Natural killer cell treated with Interleukin-12 subunit alpha and Interleukin-12 subunit beta and Interleukin-15 and Interleukin-18, amount 100 ng/mL, for 72 hours (primary cell): ENCODE results near the gene CNGA2. TPM values are rescaled to one million over a fixed set of nuclear protein-coding genes. Genes with fewer than 3 reads are reported as not detected.

Experiments
- ATAC-seq, 2 donors: fragments of 150-1000 bp; cut with Tn5 transposase in 1 of 2; sonication (Bioruptor Pico), chemical (Tn5 transposase) in 1 of 2; 2 replicates each; pipeline ENCODE4 v1.10.0; 2021
- DNase-seq: peaks from one replicate; pipeline ENCODE4 v3.0.0; 2022; ENCODE audit warnings: low spot score
- H3K27ac Mint-ChIP-seq, 2 donors: 1 replicate in 1 of 2; 2 replicates in 1 of 2; pipeline ENCODE4 v1.8.0; 2022; ENCODE audit warnings: mixed read lengths in 2 of 2, mild to moderate bottlenecking in 1 of 2, moderate library complexity in 1 of 2
- H3K27me3 Mint-ChIP-seq, 2 donors: 1 replicate in 1 of 2; 2 replicates in 1 of 2; pipeline ENCODE4 v1.8.0; 2022; ENCODE audit warnings: mixed read lengths in 2 of 2
- H3K36me3 Mint-ChIP-seq: one replicate; pipeline ENCODE4 v1.8.0; 2022; ENCODE audit warnings: mixed read lengths
- H3K4me1 Mint-ChIP-seq, 2 donors: 1 replicate in 1 of 2; 2 replicates in 1 of 2; pipeline ENCODE4 v1.8.0; 2022; ENCODE audit warnings: low read depth in 2 of 2, mixed read lengths in 2 of 2, mild to moderate bottlenecking in 1 of 2
- H3K4me3 Mint-ChIP-seq: one replicate; pipeline ENCODE4 v1.8.0; 2022; ENCODE audit warnings: mixed read lengths
- H3K9me3 Mint-ChIP-seq: 2 replicates; pipeline ENCODE4 v1.8.0; 2022; ENCODE audit warnings: mixed read lengths
- total RNA-seq, 2 donors: library from RNA; stranded (reverse); gene quantifications; one replicate each; pipeline ENCODE4 v1.2.3, GENCODE V29; 2022

CNGA2 gene
- total RNA-seq, 2 donors from 2014 or later: not detected

DNA sequence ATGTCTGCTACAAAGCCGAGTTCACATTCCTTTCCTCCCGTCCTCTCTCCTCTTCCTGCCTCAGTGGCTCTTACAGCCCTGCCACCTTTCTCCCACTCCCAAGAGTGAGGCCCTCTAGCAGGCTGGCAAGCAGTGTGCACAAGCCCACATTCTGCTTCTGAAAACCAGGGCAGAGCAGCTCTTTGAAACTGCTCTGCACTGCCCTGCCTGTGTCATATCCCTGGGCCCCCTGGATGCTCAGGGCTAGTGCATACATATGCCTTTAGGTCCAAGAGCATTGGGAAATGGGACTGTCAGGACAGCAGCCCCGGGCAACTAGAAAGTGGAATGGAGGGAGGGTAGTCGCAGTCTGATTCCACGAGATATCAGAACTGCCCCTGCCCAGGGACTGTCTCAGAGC is 42.4 kb downstream of the CNGA2 start:
- H3K27me3 Mint-ChIP-seq: peaks cover 0 to 15% of the 10 kb centered on the region in 2 donors
- no peak overlapping the region for H3K4me3 Mint-ChIP-seq
- no peaks in the 10 kb centered on the region for H3K36me3 Mint-ChIP-seq
- ATAC-seq (no peak), DNase-seq (no peak)
- H3K27ac Mint-ChIP-seq: no peak overlapping the region
- H3K9me3 Mint-ChIP-seq: no peaks in the 10 kb centered on the region
- H3K4me1 Mint-ChIP-seq: no peaks in the 10 kb centered on the region

DNA sequence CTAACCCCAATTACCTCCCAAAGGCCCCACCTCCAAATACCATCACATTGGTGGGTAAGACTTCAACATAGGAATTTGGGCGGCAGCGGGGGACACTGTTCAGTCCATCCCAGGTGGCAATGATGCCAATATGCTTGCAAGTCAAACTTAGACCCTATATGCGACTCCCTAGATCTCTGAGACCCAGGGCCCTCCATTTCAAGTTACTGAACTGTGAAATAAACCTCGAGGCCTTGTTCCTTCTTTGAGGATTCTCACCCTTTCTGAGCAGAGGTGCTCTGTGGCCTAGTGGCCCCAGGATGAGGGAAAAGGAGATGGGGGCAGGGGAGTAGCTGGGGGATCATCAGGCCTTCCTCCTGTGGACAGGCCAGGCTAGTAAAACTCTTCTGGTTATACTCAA is 44.7 kb downstream of the CNGA2 start:
- Mint-ChIP-seq H3K4me1 (no peaks in the 10 kb centered on the region), H3K9me3 (no peaks in the 10 kb centered on the region), H3K27ac (no peak overlapping the region)

DNA sequence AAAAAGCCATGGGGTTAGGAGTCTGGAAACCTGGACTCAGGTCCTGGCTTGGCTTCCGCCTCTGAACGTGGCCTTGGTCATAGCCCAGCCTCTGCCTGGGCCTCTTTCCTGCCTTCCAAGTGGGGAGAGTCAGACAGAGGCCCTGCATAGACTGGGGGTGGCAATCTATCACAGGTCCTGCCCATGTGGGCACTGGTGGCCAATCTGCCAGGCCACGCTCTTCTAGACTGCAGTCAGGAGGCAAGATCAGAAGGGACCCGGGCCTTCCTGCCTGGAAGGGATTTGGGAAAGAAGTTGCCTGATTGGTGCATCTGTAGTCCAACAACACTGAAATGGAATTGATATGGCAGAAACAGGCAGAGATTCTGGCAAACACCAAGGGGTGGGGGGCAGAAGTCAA is 46.1 kb downstream of the CNGA2 start:
- Mint-ChIP-seq H3K27ac (no peak overlapping the region), H3K27me3 (peaks cover 0 to 21% of the 10 kb centered on the region in 2 donors), H3K36me3 (no peaks in the 10 kb centered on the region), H3K4me3 (no peak overlapping the region), H3K9me3 (no peaks in the 10 kb centered on the region), H3K4me1 (no peaks in the 10 kb centered on the region)
- no peak for ATAC-seq
- DNase-seq: no peak

More for the DNA sequence above, 44.7 kb downstream of the CNGA2 start:
- ATAC-seq: no peak
- no peak for DNase-seq
- H3K4me3 Mint-ChIP-seq: no peak overlapping the region
- no peaks in the 10 kb centered on the region for H3K36me3 Mint-ChIP-seq
- peaks cover 0 to 20% of the 10 kb centered on the region in 2 donors for H3K27me3 Mint-ChIP-seq

DNA sequence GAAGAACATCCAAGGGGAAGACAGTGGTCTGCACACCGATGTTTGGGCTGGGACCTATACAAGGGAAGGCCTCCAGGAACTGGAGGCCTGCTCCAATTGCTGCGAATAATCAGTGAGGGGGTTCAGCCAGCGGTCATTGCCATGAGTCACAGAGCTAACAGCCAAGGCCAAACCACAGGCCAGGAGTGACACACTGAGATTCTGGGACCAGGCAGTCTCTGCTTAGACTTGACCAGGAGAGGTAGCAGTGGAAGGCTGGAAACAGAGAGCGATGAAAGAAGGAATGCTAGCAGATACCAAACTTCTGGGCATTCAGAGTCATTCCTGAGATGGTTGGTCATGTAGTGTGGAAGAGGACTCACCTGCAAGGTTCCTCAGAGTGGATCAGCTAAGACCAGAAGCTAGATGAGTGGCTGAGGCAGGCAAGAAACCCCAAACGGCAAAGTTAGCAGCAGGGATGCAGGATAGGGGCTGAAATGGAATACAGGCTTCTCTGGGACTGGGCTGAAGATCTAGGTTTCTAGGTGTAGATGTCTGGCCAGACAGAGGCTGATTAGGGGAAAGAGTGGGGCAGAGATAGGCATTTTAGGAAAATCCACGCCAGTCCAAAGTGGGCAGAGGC is 54.7 kb downstream of the CNGA2 start:
- no peak for DNase-seq
- ATAC-seq: peak in 1 of 2 donors; percentile 20
- H3K9me3 Mint-ChIP-seq: no peaks in the 10 kb centered on the region
- H3K4me3 Mint-ChIP-seq: no peak overlapping the region
- peaks cover 0 to 24% of the 10 kb centered on the region in 2 donors for H3K27me3 Mint-ChIP-seq
- no peaks in the 10 kb centered on the region for H3K36me3 Mint-ChIP-seq
- no peaks in the 10 kb centered on the region for H3K4me1 Mint-ChIP-seq
- no peak overlapping the region for H3K27ac Mint-ChIP-seq

DNA sequence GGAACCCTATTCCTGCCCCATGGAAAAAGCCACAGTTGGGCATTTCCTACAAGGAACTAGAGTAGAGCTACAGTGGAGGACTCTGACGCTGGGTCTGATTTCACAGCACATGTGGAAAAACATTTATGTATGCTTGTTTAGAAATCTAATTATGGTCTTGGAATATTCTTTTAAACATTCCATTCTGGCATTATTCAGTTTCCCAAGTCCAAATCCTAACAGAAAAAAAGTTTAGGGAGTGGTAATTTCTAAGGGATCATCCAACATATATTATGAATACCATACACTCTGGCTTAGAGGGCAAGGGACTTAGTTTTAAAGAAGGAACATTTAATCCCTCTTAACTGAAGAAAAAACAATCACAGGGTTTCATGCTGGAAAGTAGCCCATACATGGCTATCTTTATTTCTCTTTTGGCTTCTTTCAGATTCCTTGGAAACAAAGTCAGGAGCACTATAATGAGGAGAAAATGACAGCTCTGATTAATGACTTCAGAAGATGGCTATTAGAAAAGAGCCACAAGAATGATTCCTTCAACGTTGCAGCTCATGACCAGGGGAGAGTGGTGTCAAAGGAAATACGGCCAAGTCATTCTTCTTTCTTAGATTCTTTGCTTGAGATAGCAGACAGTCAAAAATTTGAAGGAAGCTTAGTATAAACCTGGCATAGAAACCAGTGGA is 56.1 kb downstream of the CNGA2 start:
- Mint-ChIP-seq H3K36me3 (no peaks in the 10 kb centered on the region), H3K4me3 (no peak overlapping the region), H3K27me3 (peaks cover 0 to 25% of the 10 kb centered on the region in 2 donors), H3K9me3 (no peaks in the 10 kb centered on the region), H3K4me1 (no peaks in the 10 kb centered on the region), H3K27ac (no peak overlapping the region)
- DNase-seq (no peak), ATAC-seq (no peak)

DNA sequence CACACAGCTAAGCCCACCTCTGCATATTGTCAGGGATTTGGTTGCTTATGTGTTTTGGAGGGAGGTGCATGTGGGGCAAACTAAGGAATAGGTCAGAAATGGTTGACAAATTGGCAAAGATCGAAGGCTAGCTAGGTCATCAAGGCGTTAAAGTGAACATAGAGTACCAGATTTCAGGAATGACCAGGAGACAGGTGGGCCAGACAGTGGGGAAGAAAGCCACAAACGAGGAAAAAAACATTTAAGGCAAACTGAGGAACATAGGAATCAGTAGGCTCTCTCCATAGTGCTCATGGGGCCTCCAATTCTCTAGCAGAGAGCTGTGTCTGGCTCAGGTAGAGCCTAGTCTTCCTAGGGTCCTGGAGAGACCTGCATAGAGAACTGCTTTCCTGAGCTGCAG is 57.4 kb downstream of the CNGA2 start:
- no peaks in the 10 kb centered on the region for H3K36me3 Mint-ChIP-seq
- no peak overlapping the region for H3K27ac Mint-ChIP-seq
- no peak overlapping the region for H3K4me3 Mint-ChIP-seq
- no peak for DNase-seq
- peaks cover 0 to 30% of the 10 kb centered on the region in 2 donors for H3K27me3 Mint-ChIP-seq
- H3K4me1 Mint-ChIP-seq: no peaks in the 10 kb centered on the region
- ATAC-seq: no peak
- no peaks in the 10 kb centered on the region for H3K9me3 Mint-ChIP-seq

DNA sequence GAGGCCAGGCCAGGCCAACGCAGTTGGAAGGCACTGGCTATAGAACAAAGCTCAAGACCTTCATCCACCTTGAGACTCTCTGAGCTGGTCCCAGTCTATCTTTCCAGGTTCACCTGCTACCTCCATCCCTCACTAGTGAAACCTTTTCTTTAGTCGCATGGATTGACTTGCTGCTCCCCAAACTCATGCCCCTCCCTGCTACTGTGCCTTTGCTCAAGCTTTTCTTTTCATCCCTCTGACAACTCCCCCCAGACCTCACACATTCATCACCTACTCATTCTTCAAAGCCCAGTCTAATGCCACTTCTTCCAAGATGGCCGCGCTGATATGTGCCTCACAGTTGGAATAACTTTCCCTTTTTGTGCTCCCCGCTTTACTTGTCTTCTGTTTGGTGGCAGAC is 58.0 kb downstream of the CNGA2 start:
- H3K4me1 Mint-ChIP-seq: no peaks in the 10 kb centered on the region
- no peak for ATAC-seq
- DNase-seq: no peak
- no peaks in the 10 kb centered on the region for H3K36me3 Mint-ChIP-seq
- H3K27ac Mint-ChIP-seq: no peak overlapping the region
- H3K9me3 Mint-ChIP-seq: no peaks in the 10 kb centered on the region
- peaks cover 0 to 30% of the 10 kb centered on the region in 2 donors for H3K27me3 Mint-ChIP-seq
- no peak overlapping the region for H3K4me3 Mint-ChIP-seq

DNA sequence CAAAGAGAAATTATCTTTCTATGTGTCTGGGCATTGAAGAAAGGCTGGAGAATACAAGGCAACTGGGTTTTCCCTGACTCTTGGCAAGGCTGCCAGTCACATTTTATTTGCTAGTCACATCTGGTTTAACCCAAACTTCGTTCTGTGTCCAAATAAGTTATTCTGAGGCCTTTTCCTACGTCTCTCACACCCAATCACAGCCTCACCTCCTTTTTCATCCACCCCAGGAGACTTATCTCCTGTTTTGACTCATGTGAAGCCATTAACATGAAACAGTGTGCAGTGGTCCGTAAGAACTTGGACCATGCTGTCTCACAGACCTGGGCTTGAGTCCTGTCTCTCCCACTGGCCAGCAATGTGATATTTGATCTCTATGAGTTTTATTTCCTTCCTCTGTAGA is 59.3 kb downstream of the CNGA2 start:
- no peaks in the 10 kb centered on the region for H3K36me3 Mint-ChIP-seq
- DNase-seq (no peak), ATAC-seq (no peak)
- peaks cover 0 to 28% of the 10 kb centered on the region in 2 donors for H3K27me3 Mint-ChIP-seq
- no peaks in the 10 kb centered on the region for H3K9me3 Mint-ChIP-seq
- H3K27ac Mint-ChIP-seq: no peak overlapping the region
- no peak overlapping the region for H3K4me3 Mint-ChIP-seq
- no peaks in the 10 kb centered on the region for H3K4me1 Mint-ChIP-seq

Other genes starting within 250 kb of the CNGA2 start
- gene PASD1, start 171.1 kb upstream of the CNGA2 start, total RNA-seq: not detected
- not detected for gene PRRG3, start 39.3 kb upstream of the CNGA2 start, total RNA-seq
- not detected for gene FATE1, start 18.7 kb upstream of the CNGA2 start, total RNA-seq
- gene MAGEA4, start 178.1 kb downstream of the CNGA2 start, total RNA-seq: not detected
- not detected for gene GABRE, start 239.9 kb downstream of the CNGA2 start, total RNA-seq